Measurements from ENCODE around the gene ATG2B.
"Not testable (repeated sequence)": the region's sequence is repeated elsewhere in the genome, so short reads cannot be mapped to it uniquely, and the experiment has no call there.

ATG2B gene

GRCh38 chr14:96247031-96247430 lies 116.1 kb downstream of the ATG2B start:
- DNase-seq, result no peak

GRCh38 chr14:96246539-96246847 lies 116.6 kb downstream of the ATG2B start:
- no peak for DNase-seq

- DNase-seq, result no peak
Observed at GRCh38 chr14:96245710-96246538, 117.2 kb downstream of the ATG2B start.

- DNase-seq, result not testable (repeated sequence)
Observed at GRCh38 chr14:96245074-96245473, 118.1 kb downstream of the ATG2B start.

GRCh38 chr14:96243785-96244184 lies 119.4 kb downstream of the ATG2B start:
- DNase-seq, result no peak

GRCh38 chr14:96242126-96242525 lies 121.0 kb downstream of the ATG2B start:
- no peak for DNase-seq

GRCh38 chr14:96240641-96241040 lies 122.5 kb downstream of the ATG2B start:
- DNase-seq, result no peak

GRCh38 chr14:96239711-96240141 lies 123.4 kb downstream of the ATG2B start:
- DNase-seq, result no peak

- no peak for DNase-seq
Observed at GRCh38 chr14:96238676-96239265, 124.4 kb downstream of the ATG2B start.

GRCh38 chr14:96237641-96238040 lies 125.5 kb downstream of the ATG2B start:
- DNase-seq, result no peak

GRCh38 chr14:96235426-96235825 lies 127.7 kb downstream of the ATG2B start:
- no peak for DNase-seq

- DNase-seq, result no peak
Observed at GRCh38 chr14:96233661-96234060, 129.5 kb downstream of the ATG2B start.

- DNase-seq, result no peak
Observed at GRCh38 chr14:96232506-96232905, 130.6 kb downstream of the ATG2B start.

GRCh38 chr14:96231526-96232130 lies 131.5 kb downstream of the ATG2B start:
- DNase-seq, result no peak

GRCh38 chr14:96231056-96231455 lies 132.1 kb downstream of the ATG2B start:
- no peak for DNase-seq

- DNase-seq, result no peak
Observed at GRCh38 chr14:96229315-96229714, 133.8 kb downstream of the ATG2B start.
